ENCODE data around the gene KHDC1. TPM values are rescaled to one million over a fixed set of nuclear protein-coding genes. Genes with fewer than 3 reads are reported as not detected.
"Not testable (repeated sequence)": the region's sequence is repeated elsewhere in the genome, so short reads cannot be mapped to it uniquely, and the experiment has no call there.

Gene KHDC1
- total RNA-seq, 1 donor from 2014 or later = 0.35 TPM

- DNase-seq (ENCODE audit: low spot score) = no peak
Observed at GRCh38 chr6:73250016-73250415, 13.0 kb downstream of the KHDC1 start.

DNA sequence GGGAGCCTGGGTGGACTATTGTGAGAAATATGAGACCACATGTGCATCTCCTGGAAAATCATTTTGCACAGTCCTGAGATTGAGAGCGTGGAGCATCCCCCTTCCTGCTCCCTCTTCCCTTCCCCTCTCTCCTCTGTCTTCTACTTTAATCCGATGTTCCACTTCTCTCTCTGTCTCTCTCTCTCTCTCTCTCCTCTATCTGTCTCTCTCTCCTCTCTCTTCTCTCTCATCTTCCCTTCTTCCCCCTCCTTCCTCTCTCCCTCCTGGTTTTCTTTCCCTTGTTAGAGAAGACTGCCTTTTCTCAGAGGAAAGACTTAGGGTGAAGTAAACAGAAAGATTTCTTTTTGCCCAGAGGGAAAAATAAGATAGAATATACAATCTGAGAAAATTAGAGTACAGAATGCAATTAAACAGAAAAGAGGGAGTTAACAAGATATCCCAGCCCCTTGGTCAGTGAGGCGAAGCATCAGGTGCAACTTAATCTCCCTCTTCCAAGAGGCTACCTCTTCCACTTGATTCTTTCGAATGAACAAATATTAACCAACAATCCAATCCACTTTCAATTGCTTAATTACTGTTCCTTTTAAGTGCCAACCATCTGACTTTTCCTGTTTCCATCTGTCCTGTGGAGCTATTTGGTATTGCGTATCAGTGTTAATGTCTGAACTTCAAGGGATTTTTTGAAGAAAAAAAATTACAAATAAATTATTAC lies 14.6 kb downstream of the KHDC1 start:
- no peak for DNase-seq (ENCODE audit: low spot score)

DNA sequence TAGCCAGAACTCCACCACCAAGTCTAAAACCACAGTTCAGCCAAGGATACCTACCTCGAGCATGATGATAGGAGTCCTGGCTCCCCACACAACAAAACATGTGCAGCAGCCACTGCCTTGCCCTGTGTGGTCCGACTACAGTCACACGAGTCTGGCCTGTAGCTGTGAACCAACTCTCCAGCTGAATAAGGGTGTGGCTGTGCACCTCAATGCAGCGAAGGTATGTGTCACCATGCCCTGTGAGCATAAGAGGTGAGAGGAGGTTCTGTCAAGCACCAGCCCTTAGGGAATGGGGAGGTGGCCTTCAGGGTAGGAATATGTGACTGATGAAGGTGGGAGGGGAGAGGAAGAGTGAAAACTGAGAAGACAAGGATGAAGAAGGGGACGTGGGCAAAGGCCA lies 21.0 kb downstream of the KHDC1 start:
- DNase-seq (ENCODE audit: low spot score) = no peak

DNA sequence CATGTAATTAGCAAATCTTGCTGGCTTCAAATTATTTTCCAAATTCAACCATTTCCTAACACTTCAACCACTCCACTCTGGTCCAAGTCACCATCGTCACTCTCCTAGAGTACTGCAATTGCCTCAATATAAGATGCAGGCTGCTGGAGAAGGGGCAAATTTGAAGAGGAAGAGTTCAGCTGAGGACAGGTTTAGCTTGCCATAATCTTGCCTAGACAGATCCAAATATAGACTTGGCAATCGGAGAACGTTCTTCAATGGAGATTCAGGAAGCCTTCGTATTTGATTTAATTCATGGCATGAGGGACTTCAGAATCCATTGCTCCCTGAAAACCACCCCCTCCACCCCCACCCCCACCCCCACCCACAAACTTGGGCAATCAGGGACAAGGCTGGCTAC lies 22.3 kb downstream of the KHDC1 start:
- DNase-seq (ENCODE audit: low spot score) = no peak

DNA sequence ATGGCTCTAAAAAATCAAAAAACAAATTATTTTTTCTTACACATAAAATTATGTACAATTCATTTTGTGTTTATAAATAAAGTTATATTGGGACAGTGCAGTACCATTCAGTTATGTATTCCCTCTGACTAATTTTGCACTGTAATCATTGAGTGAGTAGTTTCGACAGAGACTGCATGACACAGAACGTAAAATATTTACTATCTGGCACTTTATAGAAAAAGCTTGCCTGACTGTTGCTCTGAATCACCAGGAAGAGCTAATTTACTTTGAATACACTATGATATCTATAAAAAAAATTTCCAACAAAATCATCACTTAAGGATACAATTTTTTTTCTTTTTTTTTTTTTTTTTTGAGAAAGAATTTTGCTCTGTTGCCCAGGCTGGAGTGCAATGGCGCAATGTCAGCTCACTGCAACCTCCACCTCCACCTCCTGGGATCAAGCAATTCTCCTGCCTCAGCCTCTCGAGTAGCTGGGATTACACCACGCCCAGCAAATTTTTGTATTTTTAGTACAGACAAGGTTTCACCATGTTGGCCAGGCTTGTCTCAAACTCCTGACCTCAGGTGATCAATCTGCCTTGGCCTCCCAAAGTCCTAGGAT lies 26.7 kb downstream of the KHDC1 start:
- no peak for DNase-seq (ENCODE audit: low spot score)

GRCh38 chr6:73234733-73235132 lies 28.3 kb downstream of the KHDC1 start:
- DNase-seq (ENCODE audit: low spot score) = no peak

- not testable (repeated sequence) for DNase-seq (ENCODE audit: low spot score)
Observed at GRCh38 chr6:73233971-73234370, 29.0 kb downstream of the KHDC1 start.

- DNase-seq (ENCODE audit: low spot score) = no peak
Observed at GRCh38 chr6:73233048-73233447, 29.9 kb downstream of the KHDC1 start.

DNA sequence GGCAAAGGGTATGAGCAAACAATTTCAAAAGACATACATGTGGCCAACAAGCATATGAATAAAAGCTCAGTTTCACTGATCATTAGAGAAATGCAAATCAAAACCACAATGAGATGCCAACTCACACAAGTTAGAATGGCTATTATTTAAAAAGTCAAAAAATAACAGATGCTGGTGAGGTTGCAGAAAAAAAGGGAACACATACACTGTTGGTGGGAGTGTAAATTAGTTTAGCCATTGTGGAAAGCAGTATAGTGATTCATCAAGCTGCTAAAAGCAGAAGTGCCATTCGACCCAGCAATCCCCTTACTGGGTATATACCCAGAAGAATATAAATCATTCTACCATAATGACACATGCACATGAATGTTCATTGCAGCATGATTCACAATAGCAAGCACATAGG lies 31.0 kb downstream of the KHDC1 start:
- no peak for DNase-seq (ENCODE audit: low spot score)

GRCh38 chr6:73227606-73228255 lies 35.3 kb downstream of the KHDC1 start:
- no peak for DNase-seq (ENCODE audit: low spot score)

- no peak for DNase-seq (ENCODE audit: low spot score)
Observed at GRCh38 chr6:73225396-73225795, 37.6 kb downstream of the KHDC1 start, which contains the start of gene KHDC1L. Gene KHDC1L (minus strand): TSS chr6:73225496. CDS start chr6:73225408, 88 bp downstream.

DNA sequence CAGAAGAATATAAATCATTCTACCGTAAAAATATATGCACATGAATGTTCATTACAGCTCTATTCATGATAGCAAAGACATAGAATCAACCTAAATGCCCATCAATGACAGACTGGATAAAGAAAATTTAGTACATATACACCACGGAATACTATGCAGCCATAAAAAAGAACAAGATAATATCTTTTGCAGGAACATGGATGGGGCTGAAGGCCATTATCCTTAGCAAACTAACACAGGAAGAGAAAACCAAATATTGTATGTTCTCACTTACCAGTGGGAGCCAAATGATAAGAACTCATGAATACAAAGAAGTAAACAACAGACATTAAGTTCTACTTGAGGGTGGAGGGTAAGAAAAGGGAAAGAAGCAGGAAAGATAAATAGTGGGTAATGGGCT lies 46.1 kb downstream of the KHDC1 start:
- no peak for DNase-seq (ENCODE audit: low spot score)

- no peak for DNase-seq (ENCODE audit: low spot score)
Observed at GRCh38 chr6:73209117-73209516, 53.9 kb downstream of the KHDC1 start.

DNA sequence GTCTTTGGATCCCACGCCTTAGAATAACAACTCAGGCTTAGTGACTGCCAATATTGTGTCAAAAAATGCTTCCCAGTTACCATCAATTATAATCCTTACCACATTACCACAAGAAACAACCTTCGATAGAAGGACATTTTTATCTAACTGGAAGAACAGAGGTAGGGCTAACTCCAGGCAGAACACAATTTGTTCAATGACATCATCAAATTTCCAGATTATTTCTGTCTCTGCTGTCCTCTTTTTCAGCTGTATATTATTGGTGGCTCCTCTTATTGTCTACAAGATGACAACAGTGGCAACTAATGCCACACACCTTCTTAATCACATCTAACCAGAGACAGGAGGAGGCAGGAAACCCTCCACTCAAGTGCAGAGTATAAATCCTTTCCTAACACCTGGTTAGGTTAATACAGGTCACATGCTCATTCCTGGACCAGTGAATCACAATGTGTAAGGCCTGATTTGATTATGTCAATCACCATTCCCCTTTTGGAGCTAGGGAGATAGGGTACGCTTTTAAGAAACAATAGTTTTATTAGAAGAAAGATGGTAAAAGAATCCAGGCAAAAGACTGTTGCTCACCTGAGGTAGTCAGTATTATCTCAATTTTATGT lies 55.7 kb downstream of the KHDC1 start:
- DNase-seq (ENCODE audit: low spot score) = no peak

GRCh38 chr6:73204252-73204651 lies 58.7 kb downstream of the KHDC1 start:
- no peak for DNase-seq (ENCODE audit: low spot score)

GRCh38 chr6:73203098-73203497 lies 59.9 kb downstream of the KHDC1 start:
- DNase-seq (ENCODE audit: low spot score) = no peak

DNA sequence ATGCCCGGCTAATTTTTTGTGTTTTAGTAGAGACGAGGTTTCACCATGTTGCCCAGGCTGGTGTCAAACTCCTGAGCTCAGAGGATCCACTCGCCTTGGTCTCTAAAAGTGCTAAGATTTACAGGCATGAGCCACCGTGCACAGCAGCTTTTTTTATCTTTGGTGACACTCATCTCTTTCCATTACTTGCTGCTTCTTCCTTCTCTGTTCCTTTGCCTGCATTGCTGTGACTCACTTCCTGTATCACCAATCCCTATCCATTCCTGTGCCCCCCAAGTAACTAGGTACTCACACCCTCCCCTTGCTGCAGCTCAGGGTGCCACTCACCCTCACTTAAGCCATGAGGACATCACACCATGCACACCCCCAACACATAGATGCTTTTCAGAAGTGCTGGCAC lies 62.3 kb downstream of the KHDC1 start:
- no peak for DNase-seq (ENCODE audit: low spot score)

DNA sequence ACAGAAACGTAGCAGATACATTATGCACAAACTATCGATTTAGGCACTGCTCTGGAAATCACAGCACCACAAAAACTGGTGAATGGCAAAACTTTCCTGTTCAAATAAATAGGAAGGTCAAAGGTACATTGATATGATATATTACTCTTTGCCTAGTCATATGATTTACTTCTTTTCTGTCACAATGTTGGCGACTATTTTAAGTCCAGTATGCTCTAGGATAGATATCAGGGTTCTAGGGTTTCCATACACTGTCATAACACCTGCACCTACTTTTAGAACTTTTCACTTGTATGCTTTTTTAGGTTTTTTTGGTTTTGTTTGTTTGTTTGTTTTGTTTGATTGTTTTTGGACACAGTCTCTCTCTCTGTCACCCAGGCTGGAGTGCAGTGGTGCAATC lies 62.7 kb downstream of the KHDC1 start:
- DNase-seq (ENCODE audit: low spot score) = no peak

DNA sequence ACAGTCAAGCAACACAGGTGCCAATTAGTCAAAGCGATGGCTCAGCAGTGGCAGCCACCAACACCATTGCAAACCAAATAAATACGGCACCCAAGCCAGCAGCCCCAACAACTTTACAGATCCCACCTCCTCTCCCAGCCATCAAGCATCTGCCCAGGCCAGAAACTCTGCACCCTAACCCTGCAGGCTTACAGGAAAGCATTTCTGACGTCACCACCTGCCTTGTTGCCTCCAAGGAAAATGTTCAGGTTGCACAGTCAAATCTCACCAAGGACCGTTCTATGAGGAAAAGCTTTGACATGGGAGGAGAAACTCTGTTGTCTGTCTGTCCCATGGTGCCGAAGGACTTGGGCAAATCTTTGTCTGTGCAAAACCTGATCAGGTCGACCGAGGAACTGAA lies 68.3 kb downstream of the KHDC1 start:
- DNase-seq (ENCODE audit: low spot score) = no peak

DNA sequence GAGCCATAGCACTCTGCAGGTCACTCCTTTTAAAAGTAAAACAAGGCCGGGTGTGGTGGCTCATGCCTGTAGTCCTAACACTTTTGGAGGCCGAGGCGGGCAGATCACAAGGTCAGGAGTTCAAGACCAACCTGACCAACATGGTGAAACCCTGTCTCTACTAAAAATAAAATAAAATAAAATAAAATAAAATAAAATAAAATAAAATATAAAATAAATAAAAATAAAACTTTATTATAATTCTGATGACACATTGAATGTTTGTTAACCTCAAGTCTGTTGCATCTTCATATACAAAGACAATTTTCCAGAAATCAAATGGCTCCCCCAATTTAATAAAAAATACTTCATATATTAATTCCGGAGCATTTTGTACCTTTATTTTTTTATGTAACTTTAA lies 69.7 kb downstream of the KHDC1 start:
- DNase-seq (ENCODE audit: low spot score) = not testable (repeated sequence)
